ENCODE measurements around the gene FAM241B. TPM values are rescaled to one million over a fixed set of nuclear protein-coding genes. Genes with fewer than 3 reads are reported as not detected.

FAM241B gene
- total RNA-seq, 1 experiment from 2014 or later: 13.7 TPM

DNA sequence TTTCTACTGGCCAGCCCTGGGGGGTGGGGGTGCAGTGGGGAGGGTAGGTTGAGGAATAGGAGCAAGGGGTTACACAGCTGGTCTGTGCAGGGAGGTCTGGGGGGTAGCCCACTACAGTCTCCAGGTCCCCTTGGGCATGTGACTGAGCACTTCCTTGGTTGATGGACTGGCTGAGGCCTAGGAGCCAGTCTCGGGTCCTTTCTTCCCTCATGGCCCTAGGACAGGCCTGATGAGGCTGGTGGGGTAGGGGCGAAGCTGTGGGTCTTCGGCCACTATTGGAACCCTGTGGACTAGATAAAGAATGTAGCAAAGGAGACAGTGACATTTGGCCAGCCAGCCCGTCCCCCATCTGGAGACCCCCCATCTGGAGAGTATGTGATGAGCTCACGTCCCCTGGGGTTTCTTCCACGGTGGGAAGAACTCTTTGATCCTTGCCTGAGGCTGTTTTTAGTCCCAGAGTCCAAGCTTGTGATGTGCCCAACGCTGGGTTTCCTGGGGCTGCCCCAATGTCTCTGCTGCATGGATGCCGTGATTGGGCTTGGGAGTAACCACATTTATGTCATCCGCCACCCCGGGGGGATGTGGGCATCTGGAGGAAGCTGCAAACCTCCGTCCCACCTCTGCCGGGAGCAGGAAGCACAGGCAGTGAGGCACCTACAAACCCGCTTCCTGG, 20.7 kb downstream of the FAM241B start:
- no peak overlapping the region for H4K91ac ChIP-seq (ENCODE audit: insufficient read length, low read depth, low read length)
- Mint-ChIP-seq H3K9me3 (no peaks in the 10 kb centered on the region), H3K36me3 (ENCODE audit: insufficient read depth in 1 of 3, low read depth in 3 of 3) (no peaks in the 10 kb centered on the region), H3K27ac (no peak overlapping the region), H3K4me1 (peaks cover 48 to 51% of the 10 kb centered on the region in 2 experiments), H3K4me3 (no peak overlapping the region), H3K27me3 (ENCODE audit: low read depth) (peaks cover 17% of the 10 kb centered on the region)
- no peak overlapping the region for H2BK120ac ChIP-seq (ENCODE audit: low read depth, low read length, poor library complexity, severe bottlenecking)
- no peaks in the 10 kb centered on the region for H3K23me2 ChIP-seq (ENCODE audit: insufficient read length, low read depth, low read length, poor library complexity, severe bottlenecking)
- no peak overlapping the region for H3K23ac ChIP-seq (ENCODE audit: insufficient read length, low read depth, low read length)
- H3K4ac ChIP-seq (ENCODE audit: low read depth, low read length): no peak overlapping the region
- peaks cover 5% of the 10 kb centered on the region; the same call in 1 of the 2 replicates for H3K4me1 ChIP-seq (ENCODE audit: insufficient read depth, low read length)
- no peak for DNase-seq
- H3K9ac ChIP-seq (ENCODE audit: extremely low read depth, insufficient read length, low read length): no peak overlapping the region
- no peak overlapping the region for H2BK5ac ChIP-seq (ENCODE audit: insufficient read length, low read length)
- TF ChIP-seq, protein P1, sequence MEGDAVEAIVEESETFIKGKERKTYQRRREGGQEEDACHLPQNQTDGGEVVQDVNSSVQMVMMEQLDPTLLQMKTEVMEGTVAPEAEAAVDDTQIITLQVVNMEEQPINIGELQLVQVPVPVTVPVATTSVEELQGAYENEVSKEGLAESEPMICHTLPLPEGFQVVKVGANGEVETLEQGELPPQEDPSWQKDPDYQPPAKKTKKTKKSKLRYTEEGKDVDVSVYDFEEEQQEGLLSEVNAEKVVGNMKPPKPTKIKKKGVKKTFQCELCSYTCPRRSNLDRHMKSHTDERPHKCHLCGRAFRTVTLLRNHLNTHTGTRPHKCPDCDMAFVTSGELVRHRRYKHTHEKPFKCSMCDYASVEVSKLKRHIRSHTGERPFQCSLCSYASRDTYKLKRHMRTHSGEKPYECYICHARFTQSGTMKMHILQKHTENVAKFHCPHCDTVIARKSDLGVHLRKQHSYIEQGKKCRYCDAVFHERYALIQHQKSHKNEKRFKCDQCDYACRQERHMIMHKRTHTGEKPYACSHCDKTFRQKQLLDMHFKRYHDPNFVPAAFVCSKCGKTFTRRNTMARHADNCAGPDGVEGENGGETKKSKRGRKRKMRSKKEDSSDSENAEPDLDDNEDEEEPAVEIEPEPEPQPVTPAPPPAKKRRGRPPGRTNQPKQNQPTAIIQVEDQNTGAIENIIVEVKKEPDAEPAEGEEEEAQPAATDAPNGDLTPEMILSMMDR (conservative IDR thresholded peaks at IDR 0.05): no peak
- no peaks in the 10 kb centered on the region for H3K9me3 ChIP-seq (ENCODE audit: control insufficient read depth, low read depth, low read length)
- no peak overlapping the region for H2AK5ac ChIP-seq (ENCODE audit: insufficient read length, low read length)
- no peak overlapping the region for H3T11ph ChIP-seq (ENCODE audit: low read length)
- H2BK12ac ChIP-seq (ENCODE audit: insufficient read length, low read depth, low read length): no peak overlapping the region
- no peak overlapping the region for H4K8ac ChIP-seq (replicated peaks; ENCODE audit: insufficient read length, low read depth, low read length)
- H3K18ac ChIP-seq (ENCODE audit: insufficient read length, low read depth, low read length): no peak overlapping the region
- no peak overlapping the region for H2AFZ ChIP-seq (ENCODE audit: low read length)
- H3K56ac ChIP-seq (ENCODE audit: insufficient read length, low read depth, low read length): no peak overlapping the region
- H3K79me2 ChIP-seq (ENCODE audit: insufficient read depth, low read length): no peaks in the 10 kb centered on the region
- H3K14ac ChIP-seq (ENCODE audit: insufficient read depth, low read length): no peak overlapping the region
- H3K27ac ChIP-seq (ENCODE audit: insufficient read length, low read depth, low read length): no peak overlapping the region
- H2BK20ac ChIP-seq (ENCODE audit: low read depth, low read length, poor library complexity, severe bottlenecking): no peak overlapping the region
- H2BK15ac ChIP-seq (ENCODE audit: low read depth, low read length): no peak overlapping the region
- no peaks in the 10 kb centered on the region for H4K20me1 ChIP-seq (ENCODE audit: control insufficient read depth, insufficient read depth, insufficient read length)
- no peak overlapping the region for H4K5ac ChIP-seq (ENCODE audit: insufficient read length, low read depth, low read length)
- no peaks in the 10 kb centered on the region for H3K79me1 ChIP-seq (ENCODE audit: insufficient read depth, low read depth, low read length, poor library complexity, severe bottlenecking)
- no peak overlapping the region for H3K4me2 ChIP-seq (ENCODE audit: insufficient read depth, insufficient read length, low read length)
- no CpG with 5 or more reads among the region's 13 CpGs for WGBS (ENCODE audit: extremely low coverage, insufficient read length, low lambda C conversion rate)
- H3K27me3 ChIP-seq (ENCODE audit: insufficient read depth, low read length): no peaks in the 10 kb centered on the region

Data from H9 (cell line).